ENCODE data around the gene LAG3. TPM values are rescaled to one million over a fixed set of nuclear protein-coding genes. Genes with fewer than 3 reads are reported as not detected.

Gene LAG3
- polyA plus RNA-seq (2013, experiment 1 of 2): 2.0 TPM
- polyA plus RNA-seq (2013, experiment 2 of 2): 2.3 TPM

DNA sequence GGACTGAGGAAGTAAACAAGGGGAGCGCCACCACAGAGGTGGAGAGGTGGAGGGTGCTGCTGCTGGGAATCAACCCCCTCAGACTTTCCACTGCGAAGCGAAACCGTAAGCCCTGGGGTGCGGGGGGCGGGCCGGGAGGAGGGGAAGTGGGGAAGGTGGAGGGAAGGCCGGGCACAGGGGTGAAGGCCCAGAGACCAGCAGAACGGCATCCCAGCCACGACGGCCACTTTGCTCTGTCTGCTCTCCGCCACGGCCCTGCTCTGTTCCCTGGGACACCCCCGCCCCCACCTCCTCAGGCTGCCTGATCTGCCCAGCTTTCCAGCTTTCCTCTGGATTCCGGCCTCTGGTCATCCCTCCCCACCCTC lies at the start of gene LAG3:
Gene LAG3 (plus strand): TSS at position 190 of the 365 bp plus-strand sequence. CDS start 333 bp downstream, outside the sequence.
- Histone ChIP-seq H3K4me3 (ENCODE audit: extremely low read depth, insufficient read depth, low read length, poor library complexity, severe bottlenecking) (no peak within 1 kb of the TSS), H3K36me3 (ENCODE audit: control insufficient read depth, insufficient read depth, low read length) (peaks cover 57% of the 10 kb centered on the region)
- 60 to 65% methylated on average over 3 to 10 of the region's 15 CpGs for WGBS, 2 experiments (ENCODE audit: insufficient coverage in 2 of 2)

DNA sequence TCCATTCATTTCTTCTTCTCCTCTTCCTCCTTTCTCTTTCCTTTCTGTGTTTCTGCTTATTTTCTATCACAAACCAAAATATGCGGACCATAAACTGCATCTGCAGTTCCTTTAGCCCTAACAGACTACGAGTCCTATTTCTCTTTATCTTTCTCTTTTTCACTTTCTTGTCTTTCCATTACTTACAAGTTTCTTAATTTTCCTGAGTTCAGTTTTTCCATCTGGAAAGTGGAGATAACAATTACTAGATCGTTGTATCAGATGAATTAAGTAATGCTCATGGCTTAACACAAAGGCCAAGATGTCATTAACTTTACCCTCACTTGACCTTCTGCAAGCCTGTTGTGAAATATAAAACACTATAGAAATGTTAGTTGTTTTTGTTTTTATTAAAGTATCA lies 49.5 kb upstream of the LAG3 start:
- 97 to 100% methylated on average over 2 of the region's 3 CpGs for WGBS, 2 experiments (ENCODE audit: insufficient coverage in 2 of 2)
- H3K4me3 ChIP-seq (ENCODE audit: extremely low read depth, insufficient read depth, low read length, poor library complexity, severe bottlenecking): peak overlapping the region; percentile 57

More for the DNA sequence above, at the start of gene LAG3:
- no peaks in the 10 kb centered on the region for H3K9me3 ChIP-seq (ENCODE audit: control insufficient read depth, low read length)
- H3K27ac ChIP-seq (ENCODE audit: low read depth, low read length, severe bottlenecking): peak within 1 kb of the TSS; percentile 36
- peaks cover 25% of the 10 kb centered on the region for H3K4me1 ChIP-seq (ENCODE audit: control insufficient read depth, insufficient read depth, low read length, poor library complexity, severe bottlenecking)

DNA sequence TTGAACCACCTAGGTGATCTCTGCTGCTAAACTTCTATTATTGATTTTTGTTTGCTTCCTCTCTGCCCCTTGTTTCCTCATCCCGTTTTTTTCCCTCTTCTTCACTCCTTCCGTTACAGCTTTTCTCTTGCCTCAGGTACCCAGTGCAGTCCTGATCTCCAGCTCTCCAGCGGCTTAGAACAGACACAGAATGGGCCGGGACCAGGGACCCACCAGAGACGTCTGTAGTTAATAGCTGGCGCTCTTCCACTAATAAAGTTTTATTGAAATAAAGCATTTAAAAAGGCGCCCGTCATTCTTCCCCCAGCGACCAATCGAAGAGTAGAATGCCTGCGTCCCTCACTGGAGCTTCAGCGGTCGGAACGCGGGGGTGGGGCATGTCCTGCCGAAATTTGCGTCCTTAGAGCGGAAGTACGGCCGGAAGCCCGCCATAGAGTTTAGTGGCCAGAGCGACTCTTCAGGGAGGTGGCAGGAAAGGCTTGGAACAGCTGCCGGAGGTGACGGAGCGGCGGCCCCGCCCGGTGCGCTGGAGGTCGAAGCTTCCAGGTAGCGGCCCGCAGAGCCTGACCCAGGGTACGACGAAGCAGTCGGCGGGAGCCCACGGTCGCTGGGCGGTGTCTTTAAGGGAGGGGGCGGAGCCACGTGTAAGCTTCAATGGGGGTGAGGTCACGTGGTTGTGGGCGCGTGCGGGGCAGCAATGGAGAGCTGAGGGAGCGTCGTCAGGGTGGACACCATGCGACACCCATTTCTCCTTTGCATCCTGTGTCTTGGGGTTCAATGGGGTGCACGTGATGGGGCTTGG lies 48.5 kb upstream of the LAG3 start, which contains the start of gene COPS7A:
Gene COPS7A (plus strand): TSS at position 440 of the 802 bp plus-strand sequence. CDS start 611 bp downstream, outside the sequence.
- Histone ChIP-seq H3K4me1 (ENCODE audit: control insufficient read depth, insufficient read depth, low read length, poor library complexity, severe bottlenecking) (peaks cover 6% of the 10 kb centered on the region), H3K36me3 (ENCODE audit: control insufficient read depth, insufficient read depth, low read length) (peaks cover 10% of the 10 kb centered on the region), H3K4me3 (ENCODE audit: extremely low read depth, insufficient read depth, low read length, poor library complexity, severe bottlenecking) (peak within 1 kb of the TSS; percentile 57), H3K27ac (ENCODE audit: low read depth, low read length, severe bottlenecking) (peak within 1 kb of the TSS; percentile 89), H3K9me3 (ENCODE audit: control insufficient read depth, low read length) (no peaks in the 10 kb centered on the region)
- 0 to 2% methylated on average over 30 to 35 of the region's 49 CpGs for WGBS, 2 experiments (ENCODE audit: insufficient coverage in 2 of 2)

More for the DNA sequence above, 49.5 kb upstream of the LAG3 start:
- Histone ChIP-seq H3K27ac (ENCODE audit: low read depth, low read length, severe bottlenecking) (no peak overlapping the region), H3K9me3 (ENCODE audit: control insufficient read depth, low read length) (no peaks in the 10 kb centered on the region), H3K36me3 (ENCODE audit: control insufficient read depth, insufficient read depth, low read length) (peaks cover 2% of the 10 kb centered on the region), H3K4me1 (ENCODE audit: control insufficient read depth, insufficient read depth, low read length, poor library complexity, severe bottlenecking) (peaks cover 6% of the 10 kb centered on the region)

DNA sequence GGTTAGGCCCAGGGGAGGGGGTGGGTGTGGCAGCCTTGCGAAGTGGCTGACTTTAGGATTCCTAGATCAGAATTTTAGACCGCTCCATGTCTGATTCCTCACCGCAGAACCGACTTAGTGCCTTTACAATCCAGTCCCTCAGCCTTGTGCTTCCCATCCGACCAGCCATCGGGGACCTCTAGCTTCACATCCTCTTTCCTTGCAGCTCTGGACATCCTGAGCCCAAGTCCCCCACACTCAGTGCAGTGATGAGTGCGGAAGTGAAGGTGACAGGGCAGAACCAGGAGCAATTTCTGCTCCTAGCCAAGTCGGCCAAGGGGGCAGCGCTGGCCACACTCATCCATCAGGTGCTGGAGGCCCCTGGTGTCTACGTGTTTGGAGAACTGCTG lies 47.9 kb upstream of the LAG3 start:
- 27 to 39% methylated on average over 9 of the region's 10 CpGs for WGBS, 2 experiments (ENCODE audit: insufficient coverage in 2 of 2)
- peaks cover 6% of the 10 kb centered on the region for H3K4me1 ChIP-seq (ENCODE audit: control insufficient read depth, insufficient read depth, low read length, poor library complexity, severe bottlenecking)
- peak overlapping the region; percentile 57 for H3K4me3 ChIP-seq (ENCODE audit: extremely low read depth, insufficient read depth, low read length, poor library complexity, severe bottlenecking)
- no peaks in the 10 kb centered on the region for H3K9me3 ChIP-seq (ENCODE audit: control insufficient read depth, low read length)
- peaks cover 16% of the 10 kb centered on the region for H3K36me3 ChIP-seq (ENCODE audit: control insufficient read depth, insufficient read depth, low read length)
- H3K27ac ChIP-seq (ENCODE audit: low read depth, low read length, severe bottlenecking): peak overlapping the region; percentile 89

DNA sequence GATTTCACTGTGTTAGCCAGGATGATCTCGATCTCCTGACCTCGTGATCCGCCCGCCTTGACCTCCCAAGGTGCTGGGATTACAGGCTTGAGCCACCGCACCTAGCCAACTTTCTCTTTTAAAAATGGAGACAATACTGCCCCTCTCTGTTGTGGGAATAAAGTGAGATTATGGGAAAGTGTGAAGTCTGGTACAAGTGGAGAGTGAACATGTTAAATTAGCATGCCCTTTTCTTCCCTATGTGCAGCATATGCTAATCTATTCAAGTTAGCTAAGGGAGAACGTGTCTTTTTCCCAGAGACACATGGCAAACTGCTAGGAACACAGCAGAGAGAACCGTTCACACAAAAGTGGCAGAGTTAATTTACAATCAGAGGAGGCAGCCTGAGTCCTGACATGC lies 47.0 kb upstream of the LAG3 start:
- Histone ChIP-seq H3K9me3 (ENCODE audit: control insufficient read depth, low read length) (no peaks in the 10 kb centered on the region), H3K27ac (ENCODE audit: low read depth, low read length, severe bottlenecking) (no peak overlapping the region), H3K36me3 (ENCODE audit: control insufficient read depth, insufficient read depth, low read length) (peaks cover 26% of the 10 kb centered on the region), H3K4me1 (ENCODE audit: control insufficient read depth, insufficient read depth, low read length, poor library complexity, severe bottlenecking) (peaks cover 6% of the 10 kb centered on the region), H3K4me3 (ENCODE audit: extremely low read depth, insufficient read depth, low read length, poor library complexity, severe bottlenecking) (no peak overlapping the region)
- WGBS, 2 experiments (ENCODE audit: insufficient coverage in 2 of 2): 92 to 100% methylated on average over 3 to 6 of the region's 7 CpGs

DNA sequence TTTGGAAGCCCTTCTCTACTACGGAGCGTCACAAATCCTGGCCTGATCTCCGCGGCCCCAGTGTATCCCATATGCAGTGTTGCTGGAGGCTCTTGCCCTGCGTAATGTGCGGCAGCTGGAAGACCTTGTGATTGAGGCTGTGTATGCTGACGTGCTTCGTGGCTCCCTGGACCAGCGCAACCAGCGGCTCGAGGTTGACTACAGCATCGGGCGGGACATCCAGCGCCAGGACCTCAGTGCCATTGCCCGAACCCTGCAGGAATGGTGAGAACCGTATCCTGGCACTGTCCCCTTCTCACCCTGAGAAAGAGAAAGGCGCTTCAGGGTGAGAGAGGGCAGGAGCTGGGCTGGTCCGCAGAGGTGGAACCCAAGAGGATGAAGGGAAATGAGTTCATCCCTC lies 43.1 kb upstream of the LAG3 start:
- Histone ChIP-seq H3K4me3 (ENCODE audit: extremely low read depth, insufficient read depth, low read length, poor library complexity, severe bottlenecking) (no peak overlapping the region), H3K36me3 (ENCODE audit: control insufficient read depth, insufficient read depth, low read length) (peaks cover 44% of the 10 kb centered on the region)
- 98 to 99% methylated on average over 18 of the region's 18 CpGs for WGBS, 2 experiments (ENCODE audit: insufficient coverage in 2 of 2)

GRCh38 chr12:6730169-6730568 lies 42.2 kb upstream of the LAG3 start:
- peaks cover 47% of the 10 kb centered on the region for H3K36me3 ChIP-seq (ENCODE audit: control insufficient read depth, insufficient read depth, low read length)
- H3K4me1 ChIP-seq (ENCODE audit: control insufficient read depth, insufficient read depth, low read length, poor library complexity, severe bottlenecking): no peaks in the 10 kb centered on the region
- no peaks in the 10 kb centered on the region for H3K9me3 ChIP-seq (ENCODE audit: control insufficient read depth, low read length)
- no peak overlapping the region for H3K27ac ChIP-seq (ENCODE audit: low read depth, low read length, severe bottlenecking)
- H3K4me3 ChIP-seq (ENCODE audit: extremely low read depth, insufficient read depth, low read length, poor library complexity, severe bottlenecking): no peak overlapping the region
- WGBS, 2 experiments (ENCODE audit: insufficient coverage in 2 of 2): 84 to 90% methylated on average over 7 of the region's 8 CpGs

More for the DNA sequence above, 43.1 kb upstream of the LAG3 start:
- H3K27ac ChIP-seq (ENCODE audit: low read depth, low read length, severe bottlenecking): no peak overlapping the region
- H3K9me3 ChIP-seq (ENCODE audit: control insufficient read depth, low read length): no peaks in the 10 kb centered on the region
- peaks cover 6% of the 10 kb centered on the region for H3K4me1 ChIP-seq (ENCODE audit: control insufficient read depth, insufficient read depth, low read length, poor library complexity, severe bottlenecking)

DNA sequence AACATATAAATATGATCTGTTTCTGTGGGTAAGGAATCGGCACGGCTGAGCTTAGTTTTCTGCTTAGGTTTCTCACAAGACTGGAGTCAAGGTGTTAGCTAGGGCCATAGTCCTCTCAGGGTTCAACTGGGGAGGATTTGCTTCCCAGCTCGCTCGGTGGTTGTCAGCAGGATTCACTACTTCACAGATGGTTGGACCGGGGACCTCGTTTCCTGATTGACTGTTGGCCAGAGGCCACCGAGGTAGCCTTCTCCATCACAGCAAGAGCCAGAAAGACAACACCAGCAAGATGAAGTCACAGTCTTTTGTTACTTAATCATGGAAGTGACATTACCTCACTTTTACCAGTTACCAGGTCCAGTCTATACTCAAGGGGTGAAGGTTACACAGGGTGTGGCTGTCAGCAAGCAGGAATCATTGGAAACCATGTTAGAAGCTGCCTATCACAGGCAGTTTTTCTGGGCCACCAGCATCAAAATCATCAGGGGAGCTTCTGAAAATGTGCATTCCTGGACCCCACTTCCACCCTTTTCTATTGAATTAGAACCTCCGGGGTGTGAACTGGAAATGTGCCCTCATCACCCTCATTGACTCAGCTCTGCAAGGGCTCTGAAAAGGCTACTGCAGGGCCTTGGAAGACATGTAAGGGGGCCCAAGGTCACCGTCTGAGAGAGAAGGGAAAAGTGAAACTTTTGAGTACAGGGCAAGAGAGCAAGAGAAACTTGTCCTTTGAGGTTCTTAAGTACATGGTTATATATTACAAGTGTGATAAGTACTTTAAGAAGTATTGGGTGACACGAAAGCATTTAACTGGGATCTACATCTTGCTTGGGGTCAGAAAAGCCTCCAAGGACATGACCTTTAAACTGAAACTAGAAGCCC lies 37.6 kb upstream of the LAG3 start:
- Histone ChIP-seq H3K4me1 (ENCODE audit: control insufficient read depth, insufficient read depth, low read length, poor library complexity, severe bottlenecking) (no peaks in the 10 kb centered on the region), H3K27ac (ENCODE audit: low read depth, low read length, severe bottlenecking) (no peak overlapping the region), H3K36me3 (ENCODE audit: control insufficient read depth, insufficient read depth, low read length) (peaks cover 27% of the 10 kb centered on the region), H3K4me3 (ENCODE audit: extremely low read depth, insufficient read depth, low read length, poor library complexity, severe bottlenecking) (no peak overlapping the region), H3K9me3 (ENCODE audit: control insufficient read depth, low read length) (no peaks in the 10 kb centered on the region)
- WGBS, 2 experiments (ENCODE audit: insufficient coverage in 2 of 2): 96 to 97% methylated on average over 7 of the region's 10 CpGs

DNA sequence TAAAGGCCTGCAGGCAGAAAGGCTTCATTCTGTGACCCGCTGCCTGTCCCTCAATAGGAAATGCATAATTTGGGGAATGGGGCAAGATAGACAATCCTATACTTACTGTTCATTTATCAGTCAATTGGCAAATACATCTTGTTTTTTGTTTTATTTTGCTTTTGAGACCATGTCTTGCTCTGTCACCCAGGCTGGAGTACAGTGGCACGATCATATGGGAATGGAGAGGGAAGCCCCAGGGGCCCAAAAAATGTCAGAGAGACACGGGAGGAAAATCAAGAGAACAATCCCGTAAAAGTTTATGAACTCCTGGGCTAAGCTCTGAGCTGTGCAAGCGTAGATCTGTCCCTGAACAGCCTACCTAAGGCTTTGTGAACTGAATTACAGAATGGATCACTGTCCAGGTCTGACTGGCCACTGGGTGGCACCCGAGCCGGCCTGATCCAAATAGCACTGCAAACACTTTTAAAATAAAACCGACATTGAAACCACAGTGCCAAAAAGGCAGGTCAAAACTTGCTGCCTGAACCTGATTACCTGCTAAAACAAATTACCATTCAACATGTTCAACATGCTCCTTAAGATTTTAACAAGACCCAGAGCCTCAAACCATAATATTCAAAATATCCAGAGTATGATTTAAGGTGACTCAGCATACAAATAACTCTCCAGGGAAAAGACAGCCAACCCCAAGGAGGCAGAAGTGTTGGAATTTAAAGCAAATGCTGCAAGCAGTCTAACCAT lies 36.7 kb upstream of the LAG3 start:
- Histone ChIP-seq H3K4me1 (ENCODE audit: control insufficient read depth, insufficient read depth, low read length, poor library complexity, severe bottlenecking) (no peaks in the 10 kb centered on the region), H3K27ac (ENCODE audit: low read depth, low read length, severe bottlenecking) (no peak overlapping the region), H3K9me3 (ENCODE audit: control insufficient read depth, low read length) (no peaks in the 10 kb centered on the region), H3K36me3 (ENCODE audit: control insufficient read depth, insufficient read depth, low read length) (peaks cover 18% of the 10 kb centered on the region), H3K4me3 (ENCODE audit: extremely low read depth, insufficient read depth, low read length, poor library complexity, severe bottlenecking) (no peak overlapping the region)
- WGBS, 2 experiments (ENCODE audit: insufficient coverage in 2 of 2): 39 to 41% methylated on average over 7 of the region's 8 CpGs

GRCh38 chr12:6736754-6737153 lies 35.6 kb upstream of the LAG3 start:
- no peaks in the 10 kb centered on the region for H3K4me1 ChIP-seq (ENCODE audit: control insufficient read depth, insufficient read depth, low read length, poor library complexity, severe bottlenecking)
- H3K9me3 ChIP-seq (ENCODE audit: control insufficient read depth, low read length): no peaks in the 10 kb centered on the region
- no peak overlapping the region for H3K4me3 ChIP-seq (ENCODE audit: extremely low read depth, insufficient read depth, low read length, poor library complexity, severe bottlenecking)
- no peak overlapping the region for H3K27ac ChIP-seq (ENCODE audit: low read depth, low read length, severe bottlenecking)
- 96 to 100% methylated on average over 3 to 4 of the region's 5 CpGs for WGBS, 2 experiments (ENCODE audit: insufficient coverage in 2 of 2)
- peaks cover 7% of the 10 kb centered on the region for H3K36me3 ChIP-seq (ENCODE audit: control insufficient read depth, insufficient read depth, low read length)

All from mesodermal cell (in vitro differentiated cells).